ENCODE results near the gene POLR1A. TPM values are rescaled to one million over a fixed set of nuclear protein-coding genes. Genes with fewer than 3 reads are reported as not detected.

The POLR1A gene
- total and polyA plus RNA-seq, 2 of the 8 experiments (the other 6 are each of a cell fraction or from before 2014, with no cell fraction given) = 8.9 to 58.1 TPM

GRCh38 chr2:86047575-86048382, 57.9 kb downstream of the POLR1A start:
- no peaks in the 10 kb centered on the region for H3K23me2 ChIP-seq (ENCODE audit: low read depth, low read length)
- TF ChIP-seq CHD1 (IDR thresholded peaks at IDR 0.05; ENCODE audit: low read depth, low read length) = no peak
- no peak for TF ChIP-seq POLR2AphosphoS5 (IDR thresholded peaks at IDR 0.05; ENCODE audit: low read depth, low read length)
- no peak for TF ChIP-seq RAD21 (IDR thresholded peaks at IDR 0.05 in 1 of 2, conservative IDR thresholded peaks at IDR 0.05 in 1 of 2; ENCODE audit: low read depth in 2 of 2, low read length in 2 of 2)
- no peak for TF ChIP-seq SUZ12 (IDR thresholded peaks at IDR 0.05; ENCODE audit: low read length)
- H2AK5ac ChIP-seq (ENCODE audit: low read depth, low read length) = no peak overlapping the region
- H2BK15ac ChIP-seq (ENCODE audit: low read length) = no peak overlapping the region
- no peak overlapping the region for H2BK120ac ChIP-seq (replicated peaks; ENCODE audit: low read depth, low read length)
- DNase-seq (ENCODE audit: low read depth in 1 of 2, low spot score in 2 of 2) (no peak), FAIRE-seq (no peak)
- no peak overlapping the region for H4K91ac ChIP-seq (replicated peaks; ENCODE audit: insufficient read length, low read length)
- no peak overlapping the region for H3K27ac ChIP-seq (ENCODE audit: low read depth, low read length)
- H3K79me2 ChIP-seq (ENCODE audit: control insufficient read depth in 1 of 2, insufficient read depth in 2 of 2, low read length in 2 of 2) = no peaks in the 10 kb centered on the region
- H3K4me3 ChIP-seq (ENCODE audit: extremely low read depth in 1 of 4, insufficient read depth in 2 of 4, low read depth in 3 of 4, low read length in 4 of 4) = no peak overlapping the region
- H2BK5ac ChIP-seq (ENCODE audit: low read depth, low read length) = no peak overlapping the region
- no peaks in the 10 kb centered on the region for H3K4me1 ChIP-seq (replicated peaks in 1 of 4; ENCODE audit: control insufficient read depth in 3 of 4, insufficient read depth in 4 of 4, low read length in 3 of 4)
- H4K5ac ChIP-seq (ENCODE audit: insufficient read length, low read depth, low read length) = no peak overlapping the region
- no peak overlapping the region; the same call in 1 of the 2 replicates for H4K8ac ChIP-seq (ENCODE audit: extremely low read depth, insufficient read depth, low read length)
- no peak overlapping the region for H3K9ac ChIP-seq (replicated peaks in 1 of 4; ENCODE audit: extremely low read depth in 1 of 4, low read depth in 3 of 4, low read length in 3 of 4)
- peaks cover 39 to 85% (median 68%) of the 10 kb centered on the region in 4 experiments for H3K36me3 ChIP-seq (ENCODE audit: control insufficient read depth in 2 of 4, insufficient read depth in 4 of 4, low read length in 3 of 4)
- H3K18ac ChIP-seq (ENCODE audit: extremely low read depth, low read length) = no peak overlapping the region
- H3K14ac ChIP-seq (ENCODE audit: insufficient read length) = no peak overlapping the region
- no peak overlapping the region for H2BK12ac ChIP-seq (ENCODE audit: low read depth, low read length)
- H3K56ac ChIP-seq (replicated peaks; ENCODE audit: insufficient read length, low read depth, low read length) = no peak overlapping the region
- POLR2A ChIA-PET (ENCODE audit: partially characterized antibody) = no interaction called here
- peaks cover 0 to 6% of the 10 kb centered on the region in 2 experiments for H4K20me1 ChIP-seq (replicated peaks in 1 of 2; ENCODE audit: control insufficient read depth in 1 of 2, insufficient read depth in 2 of 2, low read length in 2 of 2)
- no peak overlapping the region for H3K4ac ChIP-seq (replicated peaks; ENCODE audit: insufficient read length, low read depth, low read length)
- WGBS, 2 experiments (ENCODE audit: extremely low coverage in 1 of 2, insufficient coverage in 1 of 2, insufficient read length in 1 of 2, insufficient replicate concordance in 2 of 2, low coverage in 1 of 2, low lambda C conversion rate in 2 of 2, missing lambda C conversion rate in 1 of 2) = 96% methylated on average over 8 of the region's 8 CpGs; no CpG with 5 or more reads in 1 of the 2 experiments
- H2BK20ac ChIP-seq (ENCODE audit: low read length) = no peak overlapping the region
- no peaks in the 10 kb centered on the region for H3K9me3 ChIP-seq (ENCODE audit: insufficient read depth in 2 of 2, low read depth in 1 of 2, low read length in 1 of 2)
- H3K27me3 ChIP-seq (replicated peaks in 1 of 4; ENCODE audit: control insufficient read depth in 3 of 4, extremely low read depth in 1 of 4, insufficient read depth in 3 of 4, low read length in 3 of 4) = no peaks in the 10 kb centered on the region
- H2AFZ ChIP-seq (ENCODE audit: low read length) = no peak overlapping the region
- CTCF ChIA-PET (ENCODE audit: partially characterized antibody) = no interaction called here
- H3K23ac ChIP-seq (ENCODE audit: insufficient read length) = no peak overlapping the region
- H3K4me2 ChIP-seq (ENCODE audit: insufficient read depth in 1 of 2, low read depth in 2 of 2, low read length in 2 of 2) = no peak overlapping the region
- no peaks in the 10 kb centered on the region for H3K79me1 ChIP-seq (ENCODE audit: low read depth, low read length)

Data from H1 (cell line).